Fibroblast of skin of right biceps (primary cell): ENCODE data around the gene BICRA.
"Not testable (repeated sequence)": the region's sequence is repeated elsewhere in the genome, so short reads cannot be mapped to it uniquely, and the experiment has no call there.

Source experiments
- DNase-seq: peaks from one replicate; pipeline ENCODE4 v3.0.0-alpha.2; 2013

BICRA gene

DNA sequence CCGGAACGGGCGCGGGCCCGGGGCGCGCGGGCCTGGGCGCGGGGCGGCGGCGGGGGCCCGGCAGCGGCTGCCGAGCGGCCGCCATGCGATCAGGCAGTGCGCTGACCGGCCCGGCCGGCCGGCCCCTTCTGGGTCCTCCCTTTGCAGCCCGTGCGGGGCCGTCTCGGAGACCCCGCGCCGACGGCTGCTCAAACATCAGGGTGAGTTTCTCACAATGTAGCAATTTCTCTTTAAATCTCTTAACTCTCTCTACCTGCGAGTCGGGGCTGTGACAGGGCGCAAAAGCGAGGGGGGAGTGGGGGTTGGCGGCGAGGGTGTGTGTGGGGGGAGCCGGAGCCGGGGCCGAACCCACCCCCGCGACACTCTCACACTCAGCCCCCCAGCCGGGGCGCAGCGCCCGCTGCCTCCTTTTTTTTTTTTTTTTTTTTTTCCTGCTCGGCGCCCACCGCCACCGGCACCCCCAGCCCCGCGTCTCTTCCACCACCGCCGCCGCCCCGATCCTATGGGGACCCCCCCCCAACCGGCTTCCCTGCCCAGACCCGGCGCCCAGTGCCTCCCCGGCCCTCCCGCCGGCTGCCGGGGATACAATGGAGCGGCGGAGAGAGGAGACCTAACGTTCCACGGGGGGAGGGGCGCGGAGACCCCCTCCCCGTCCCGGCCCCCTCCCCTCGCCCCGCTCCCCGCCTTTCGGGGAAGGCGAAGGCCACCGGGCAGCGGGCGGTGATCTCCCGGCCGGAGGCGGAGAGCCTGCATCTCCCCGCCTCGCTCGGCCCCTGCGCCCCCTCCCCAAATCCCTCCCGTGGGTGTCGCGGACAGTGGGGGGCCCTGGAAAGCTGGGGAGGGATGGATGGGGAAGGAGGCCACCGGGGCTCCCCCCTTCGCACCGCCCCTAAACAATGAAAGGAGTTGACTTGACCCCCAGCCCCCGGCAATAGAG lies at the start of gene BICRA:
Gene BICRA (plus strand): TSS at position 166 of the 937 bp plus-strand sequence. CDS start 64,441 bp downstream, outside the sequence.
- peak; percentile 86 for DNase-seq

DNA sequence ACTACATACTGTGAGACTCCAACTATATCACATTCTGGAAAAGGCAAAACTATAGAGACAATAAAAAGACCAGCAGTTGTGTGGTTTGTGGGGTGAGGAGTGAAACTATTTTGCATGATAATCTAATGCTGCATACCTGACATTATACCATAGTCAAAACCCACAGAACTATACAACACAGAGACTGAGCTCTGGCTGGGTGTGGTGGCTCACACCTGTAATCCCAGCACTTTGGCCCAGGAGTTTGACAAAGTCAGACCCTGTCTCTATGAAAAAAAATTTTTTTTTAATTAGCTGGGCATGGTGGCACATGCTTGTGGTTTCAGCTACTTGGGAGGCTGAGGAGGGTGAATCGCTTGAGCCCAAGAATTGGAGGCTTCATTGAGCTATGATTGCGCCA lies 47.9 kb upstream of the BICRA start:
- DNase-seq: no peak

- no peak for DNase-seq
Measured at GRCh38 chr19:47561440-47562057, 47.4 kb upstream of the BICRA start.

GRCh38 chr19:47564081-47564480 lies 44.9 kb upstream of the BICRA start:
- no peak for DNase-seq

DNA sequence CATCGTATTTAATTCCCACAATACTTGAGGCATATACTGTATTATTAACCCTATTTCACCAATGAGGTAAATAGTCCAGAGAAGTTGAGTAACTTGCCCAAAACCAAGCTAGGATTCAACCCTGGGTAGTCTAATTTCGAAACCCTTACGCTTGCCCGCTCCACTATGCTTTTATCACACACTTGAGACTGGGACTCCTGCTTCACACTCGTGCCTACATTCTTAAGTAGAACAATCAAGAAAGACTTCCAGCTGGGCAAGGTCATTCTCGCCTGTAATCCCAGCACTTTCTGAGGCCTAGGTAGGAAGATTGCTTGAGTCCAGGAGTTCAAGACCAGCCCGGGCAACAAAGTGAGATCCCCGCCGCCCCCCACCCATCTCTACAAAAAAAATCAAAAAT lies 39.6 kb upstream of the BICRA start:
- no peak for DNase-seq

GRCh38 chr19:47572635-47573034 lies 36.3 kb upstream of the BICRA start:
- no peak for DNase-seq

GRCh38 chr19:47573071-47574026 lies 35.6 kb upstream of the BICRA start, which contains the start of gene ZNF541:
Gene ZNF541, minus strand, starts transcription at chr19:47573148. Its CDS starts 17,292 bp downstream, at chr19:47555856.
- peak; percentile 56 for DNase-seq

DNA sequence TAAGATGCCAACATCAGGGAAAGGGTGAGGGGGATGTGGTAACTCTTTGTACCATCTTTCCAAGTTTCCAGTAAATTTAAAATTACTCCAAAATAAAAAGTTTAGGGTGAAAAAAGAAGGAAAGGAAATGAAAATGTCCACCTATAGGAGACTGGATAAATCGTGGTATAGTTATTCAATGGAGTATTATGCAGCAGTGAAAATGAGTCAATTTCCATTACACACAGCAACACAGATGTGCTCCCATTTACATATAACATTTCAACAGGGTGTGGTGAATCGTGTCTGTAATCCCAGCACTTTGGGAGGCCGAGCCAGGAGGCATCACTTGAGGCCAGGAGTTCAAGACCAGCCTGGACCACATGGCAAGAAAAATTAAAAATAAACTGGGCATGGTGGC lies 28.5 kb upstream of the BICRA start:
- DNase-seq: no peak

DNA sequence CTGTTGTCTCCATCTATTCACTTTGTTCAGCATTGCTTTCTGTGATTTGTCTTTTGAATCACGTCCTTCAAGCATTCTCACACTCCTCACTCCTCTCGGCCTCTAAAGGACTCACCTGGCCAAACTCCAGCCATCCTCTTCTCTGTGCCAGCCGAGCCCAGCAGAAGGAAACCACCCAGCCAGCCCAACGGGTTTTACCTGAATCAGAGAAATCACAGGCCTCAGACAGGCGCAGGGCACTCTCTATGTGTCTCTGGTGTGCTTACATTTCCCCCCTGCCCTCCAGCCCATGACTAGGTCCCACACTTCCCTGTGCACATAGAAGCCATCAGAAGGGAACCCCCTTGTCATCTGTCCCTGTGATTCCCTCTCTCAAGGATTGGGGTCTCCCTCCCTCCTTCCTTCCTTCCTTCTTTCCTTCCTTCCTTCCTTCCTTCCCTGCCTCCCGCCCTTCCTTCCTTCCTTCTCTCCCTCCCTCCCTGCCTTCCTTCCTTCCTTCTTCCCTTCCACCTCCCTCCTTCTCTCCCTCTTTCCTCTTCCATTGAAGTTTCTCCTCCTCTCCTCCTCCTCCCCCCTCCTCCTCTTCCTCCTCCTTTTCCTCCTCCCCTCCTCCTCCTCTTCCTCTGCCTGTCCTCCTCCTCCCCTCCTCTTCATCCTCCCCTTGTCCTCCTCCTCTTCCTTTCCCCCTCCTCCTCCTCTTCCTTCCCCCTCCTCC lies 27.2 kb upstream of the BICRA start:
- DNase-seq: no peak

- peak; percentile 81 for DNase-seq
Measured at GRCh38 chr19:47582320-47582909, 26.5 kb upstream of the BICRA start.

GRCh38 chr19:47583161-47583560 lies 25.8 kb upstream of the BICRA start:
- DNase-seq: not testable (repeated sequence)

DNA sequence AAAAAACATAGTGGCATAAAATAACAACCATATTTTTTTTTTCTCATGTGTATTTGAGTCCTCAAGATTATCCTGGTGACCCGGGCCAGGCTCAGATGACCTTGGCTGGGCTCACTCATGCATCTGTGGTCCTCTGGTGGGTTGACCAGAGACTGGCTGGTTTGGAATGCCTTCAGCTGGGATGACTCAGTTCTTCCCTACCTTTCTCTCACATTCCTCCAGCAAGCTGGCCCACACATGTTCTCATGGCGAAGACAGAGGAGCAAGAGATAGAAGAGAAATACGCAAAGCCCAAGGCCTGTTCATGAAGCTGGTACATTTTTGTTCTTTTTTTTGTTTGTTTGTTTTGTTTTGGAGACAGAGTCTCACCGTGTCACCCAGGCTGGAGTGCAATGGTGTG lies 21.6 kb upstream of the BICRA start:
- DNase-seq: peak; percentile 43

DNA sequence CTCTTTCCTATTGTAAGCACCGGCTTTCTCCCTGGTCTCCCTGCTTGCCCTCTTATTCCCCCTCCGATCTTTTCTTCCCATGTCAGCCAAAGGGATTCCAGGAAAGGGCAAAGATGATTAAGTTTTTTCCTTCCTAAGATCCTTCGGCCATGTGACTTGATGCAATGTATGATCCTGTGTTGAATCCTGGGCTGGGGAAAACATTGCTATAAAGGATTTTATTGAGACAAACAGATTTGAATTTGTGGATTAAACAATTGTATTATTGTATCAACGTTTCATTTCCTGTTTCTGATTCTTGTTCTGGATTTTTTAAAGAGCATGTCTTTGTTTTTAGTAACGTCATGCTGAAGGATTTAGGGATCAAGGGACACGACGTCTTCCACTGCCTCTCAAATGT lies 19.1 kb upstream of the BICRA start:
- no peak for DNase-seq

DNA sequence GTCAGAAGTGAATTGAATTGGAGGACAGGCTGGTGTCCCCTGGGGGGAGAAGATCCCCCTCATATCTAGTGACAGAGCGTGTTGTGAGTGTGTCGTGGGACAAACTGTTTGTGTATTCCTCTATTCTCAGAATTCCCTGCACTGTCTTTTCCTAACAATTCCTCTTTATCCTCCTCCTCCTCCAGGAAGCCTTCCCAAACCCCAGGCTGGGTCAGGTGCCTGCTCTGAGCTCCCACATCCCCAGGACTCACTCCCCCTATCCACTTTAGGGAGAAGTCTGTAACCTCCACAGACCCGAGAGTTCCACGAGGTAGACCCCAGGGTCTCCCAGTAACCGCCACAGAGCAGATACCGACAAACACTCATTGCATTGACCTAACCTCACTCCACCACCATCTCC lies 15.1 kb upstream of the BICRA start:
- DNase-seq: no peak

GRCh38 chr19:47595944-47596343 lies 13.0 kb upstream of the BICRA start:
- DNase-seq: no peak

- DNase-seq: peak; percentile 97
Measured at GRCh38 chr19:47598407-47599349, 10.3 kb upstream of the BICRA start.

DNA sequence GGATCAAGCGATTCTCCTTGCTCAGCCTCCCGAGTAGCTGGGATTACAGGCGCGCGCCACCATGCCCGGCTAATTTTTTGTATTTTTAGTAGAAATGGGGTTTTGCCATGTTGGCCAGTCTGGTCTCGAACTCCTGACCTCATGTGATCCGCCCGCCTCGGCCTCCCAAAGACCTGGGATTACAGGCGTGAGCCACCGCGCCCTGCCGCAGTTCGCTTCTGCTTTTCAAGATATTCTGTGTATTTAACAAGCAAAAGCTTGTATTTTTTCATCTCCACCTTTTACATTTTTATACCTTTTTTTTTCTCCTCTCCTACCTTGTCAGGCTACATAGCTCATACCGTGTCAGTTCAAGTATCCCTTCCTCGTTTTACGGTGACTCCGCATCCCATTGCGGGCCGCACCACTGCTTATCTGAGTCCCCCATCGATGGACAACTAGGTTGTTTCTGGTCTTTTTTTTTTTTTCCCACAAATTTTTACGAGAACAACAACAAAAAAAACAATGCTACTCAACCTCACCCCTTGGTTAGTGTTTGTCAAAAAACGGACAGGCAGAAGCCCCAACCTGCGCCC lies 9.2 kb upstream of the BICRA start:
- DNase-seq: not testable (repeated sequence)

DNA sequence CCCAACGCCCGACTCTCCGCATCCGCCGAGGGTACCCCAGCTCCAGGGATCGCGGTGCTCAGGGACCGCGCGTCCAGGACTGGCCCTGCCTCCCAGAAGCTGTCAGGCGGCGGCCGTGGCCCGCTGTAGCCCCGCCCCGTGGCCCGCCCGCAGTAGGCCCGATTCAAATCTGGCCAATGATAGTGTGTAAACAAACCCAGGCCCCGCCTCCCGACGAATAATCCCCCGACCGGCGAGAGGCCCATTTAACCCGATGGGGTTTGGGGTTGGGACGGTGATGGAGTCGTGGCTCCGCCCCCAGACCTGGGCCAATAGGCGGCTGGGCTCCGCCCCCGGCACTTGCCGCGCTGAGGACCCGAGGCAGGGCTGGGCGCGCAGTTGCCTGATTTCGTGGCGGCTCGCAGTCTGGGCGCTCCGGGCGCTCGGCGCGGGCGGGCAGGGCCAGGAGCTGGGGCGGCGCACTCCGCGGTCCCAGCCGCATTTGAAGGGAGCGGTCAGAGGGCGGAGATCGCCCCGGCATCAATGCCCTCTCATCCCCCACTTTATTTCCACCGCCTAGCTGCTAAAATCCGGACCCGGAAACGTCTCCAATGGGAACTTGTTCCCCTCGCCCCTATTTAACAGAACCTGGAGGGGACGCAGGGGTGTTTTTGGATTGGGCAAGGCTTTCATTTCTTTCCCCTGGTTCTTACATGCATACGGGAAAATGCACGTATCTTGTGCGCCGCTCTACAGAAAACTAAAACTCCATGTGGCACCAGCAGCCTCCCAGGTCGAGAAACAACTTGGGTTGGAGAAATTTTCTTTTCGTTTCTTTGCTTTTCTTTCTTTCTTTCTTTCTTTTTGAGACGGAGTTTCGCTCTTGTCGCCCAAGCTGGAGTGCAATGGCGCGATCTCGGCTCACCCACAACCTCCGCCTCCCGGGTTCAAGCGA lies 8.4 kb upstream of the BICRA start:
- peak; percentile 99 for DNase-seq
